ENCODE results near the gene KCNH3. TPM values are rescaled to one million over a fixed set of nuclear protein-coding genes. Genes with fewer than 3 reads are reported as not detected.

Gene KCNH3
- total and polyA plus RNA-seq, 10 of the 15 experiments (the other 5 are each of a cell fraction or from before 2014, with no cell fraction given), result 0.03 to 0.45 (median 0.08) TPM; not detected in 5

DNA sequence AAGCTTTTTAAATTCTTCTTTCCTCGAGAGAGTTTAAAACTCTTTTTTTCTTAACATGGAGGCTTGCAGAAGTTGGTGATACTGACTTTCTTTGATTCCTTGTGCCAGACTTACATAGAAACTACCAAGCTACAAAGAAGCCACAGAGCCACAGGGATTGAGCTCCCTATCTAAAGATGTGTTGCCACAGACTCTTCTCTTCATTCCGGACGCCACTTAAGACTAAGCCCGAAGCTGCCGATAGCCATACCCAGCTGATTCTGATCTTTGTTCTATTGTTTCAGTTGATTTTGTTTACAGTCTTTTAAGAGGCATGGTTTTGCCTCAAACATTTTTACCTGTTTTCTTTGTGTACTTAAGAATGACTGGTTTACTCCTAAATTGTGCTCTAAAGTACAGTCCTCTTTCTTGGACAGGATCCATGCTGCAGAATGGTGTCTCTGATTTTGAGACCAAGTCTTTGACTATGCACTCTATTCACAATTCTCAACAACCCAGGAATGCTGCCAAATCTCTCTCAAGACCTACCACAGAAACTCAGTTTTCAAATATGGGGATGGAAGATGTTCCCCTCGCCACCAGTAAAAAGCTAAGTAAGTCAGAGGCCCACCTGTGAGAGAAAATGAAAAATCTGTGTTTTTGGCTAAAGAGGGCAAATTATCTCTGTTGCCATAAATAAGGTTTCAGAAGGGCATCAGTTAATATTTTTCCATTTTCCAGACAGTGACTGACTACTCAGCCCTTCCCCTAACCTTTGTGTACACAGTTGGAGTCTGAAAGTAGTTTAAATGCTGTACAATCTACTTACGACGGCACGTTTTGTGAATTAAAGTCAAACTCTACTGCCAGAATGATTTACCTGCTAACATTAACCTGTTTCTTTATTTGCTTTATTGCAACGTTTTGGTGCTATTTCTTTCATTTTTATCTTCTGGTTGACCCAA lies 42.1 kb upstream of the KCNH3 start:
- no peak overlapping the region for H2AFZ ChIP-seq (ENCODE audit: control insufficient read depth, low read depth, low read length)
- peaks cover 0 to 14% of the 10 kb centered on the region in 2 experiments for H3K36me3 ChIP-seq (ENCODE audit: control insufficient read depth in 2 of 2, insufficient read depth in 2 of 2, low read length in 1 of 2)
- no peaks in the 10 kb centered on the region for H3K27me3 ChIP-seq (replicated peaks in 1 of 2; ENCODE audit: control insufficient read depth in 2 of 2, insufficient read depth in 2 of 2, low read length in 1 of 2)
- CTCF ChIA-PET, result interaction anchor here (0.6 to 4.4 kb wide), 10 partner anchors 11 to 687 kb away, joined by 3 to 26 read pairs (median 4); partner anchors contain the start of gene DNAJC22
- no peaks in the 10 kb centered on the region for H4K20me1 ChIP-seq (ENCODE audit: control insufficient read depth, insufficient read depth)
- no peak for ATAC-seq
- intact Hi-C loops (cut with micrococcal nuclease; ENCODE audit: unreplicated experiment) (no loop called here), in situ Hi-C loops (cut with MboI) (no loop called here)
- no peaks in the 10 kb centered on the region for H3K79me2 ChIP-seq (ENCODE audit: control insufficient read depth, insufficient read depth, low read length)
- WGBS (ENCODE audit: insufficient coverage, insufficient replicate concordance, low lambda C conversion rate, missing lambda C conversion rate), result 96% methylated on average over 10 of the region's 10 CpGs
- SMC1A ChIA-PET (ENCODE audit: uncharacterized antibody, unreplicated experiment), result interaction anchor here (0.8 to 33.2 kb wide), 9 partner anchors 9 to 138 kb away, joined by 3 to 740 read pairs (median 4); partner anchors contain the start of gene SPATS2
- BruUV-seq (replicated peaks), result no TSS peak
- H3K9me3 ChIP-seq (replicated peaks; ENCODE audit: control insufficient read depth, insufficient read depth, low read length), result no peaks in the 10 kb centered on the region
- no peak for FAIRE-seq
- RAD21 ChIA-PET (ENCODE audit: unreplicated experiment), result interaction anchor here (0.8 to 1.3 kb wide), 2 partner anchors 13 to 138 kb away, joined by 3 to 5 read pairs; no protein-coding TSS in a partner anchor
- no peak overlapping the region for H3K9ac ChIP-seq (ENCODE audit: control insufficient read depth, insufficient read depth, low read length)
- no peak overlapping the region for H3K4me3 ChIP-seq
- H3K4me2 ChIP-seq (ENCODE audit: control insufficient read depth, insufficient read depth), result no peak overlapping the region
- DNase-seq (ENCODE audit: low read depth, low spot score), result no peak
- H3K27ac ChIP-seq (ENCODE audit: control insufficient read depth, insufficient read depth), result no peak overlapping the region
- POLR2A ChIA-PET, result no interaction called here
- H3K4me1 ChIP-seq (ENCODE audit: control insufficient read depth, insufficient read depth, low read length), result peaks cover 7% of the 10 kb centered on the region; the same call in 1 of the 2 replicates
- TF ChIP-seq, protein P1, sequence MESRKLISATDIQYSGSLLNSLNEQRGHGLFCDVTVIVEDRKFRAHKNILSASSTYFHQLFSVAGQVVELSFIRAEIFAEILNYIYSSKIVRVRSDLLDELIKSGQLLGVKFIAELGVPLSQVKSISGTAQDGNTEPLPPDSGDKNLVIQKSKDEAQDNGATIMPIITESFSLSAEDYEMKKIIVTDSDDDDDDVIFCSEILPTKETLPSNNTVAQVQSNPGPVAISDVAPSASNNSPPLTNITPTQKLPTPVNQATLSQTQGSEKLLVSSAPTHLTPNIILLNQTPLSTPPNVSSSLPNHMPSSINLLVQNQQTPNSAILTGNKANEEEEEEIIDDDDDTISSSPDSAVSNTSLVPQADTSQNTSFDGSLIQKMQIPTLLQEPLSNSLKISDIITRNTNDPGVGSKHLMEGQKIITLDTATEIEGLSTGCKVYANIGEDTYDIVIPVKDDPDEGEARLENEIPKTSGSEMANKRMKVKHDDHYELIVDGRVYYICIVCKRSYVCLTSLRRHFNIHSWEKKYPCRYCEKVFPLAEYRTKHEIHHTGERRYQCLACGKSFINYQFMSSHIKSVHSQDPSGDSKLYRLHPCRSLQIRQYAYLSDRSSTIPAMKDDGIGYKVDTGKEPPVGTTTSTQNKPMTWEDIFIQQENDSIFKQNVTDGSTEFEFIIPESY (IDR thresholded peaks at IDR 0.05), result no peak
- TF ChIP-seq ZNF274 (IDR thresholded peaks at IDR 0.05; ENCODE audit: insufficient read depth, insufficient read length) (no peak), TAF1 (IDR thresholded peaks at IDR 0.05; ENCODE audit: borderline replicate concordance, low read depth, low read length) (no peak)
